ENCODE results near the gene POU2AF1. TPM values are rescaled to one million over a fixed set of nuclear protein-coding genes. Genes with fewer than 3 reads are reported as not detected.

POU2AF1 gene
- polyA plus RNA-seq, 2 of the 4 experiments (the other 2 are of a cell fraction), result not detected

- POLR2A ChIA-PET, result no interaction called here
- ATAC-seq (no peak), DNase-seq (ENCODE audit: low read depth in 1 of 2, low spot score in 1 of 2) (no peak), FAIRE-seq (no peak)
- Histone ChIP-seq H3K4me3 (no peak overlapping the region), H3K27ac (no peak overlapping the region), H3K9me3 (no peaks in the 10 kb centered on the region), H3K4me2 (no peak overlapping the region), H3K4me1 (no peaks in the 10 kb centered on the region)
- TF ChIP-seq ELK1 (IDR thresholded peaks at IDR 0.05; ENCODE audit: low read depth, low read length), result no peak
- TF ChIP-seq JUN (IDR thresholded peaks at IDR 0.05), result no peak
- TF ChIP-seq CBX2 (IDR thresholded peaks at IDR 0.05; ENCODE audit: borderline replicate concordance, low read depth), result no peak
- TF ChIP-seq ZFP36 (IDR thresholded peaks at IDR 0.05; ENCODE audit: borderline replicate concordance, partially characterized antibody), result no peak
- no peak for TF ChIP-seq ESRRA (IDR thresholded peaks at IDR 0.05; ENCODE audit: borderline replicate concordance, low read length)
- TF ChIP-seq KDM1A (IDR thresholded peaks at IDR 0.05; ENCODE audit: low read depth), result no peak
- no peak for TF ChIP-seq SMC3 (IDR thresholded peaks at IDR 0.05)
- TF ChIP-seq CTCF (IDR thresholded peaks at IDR 0.05), result no peak
- TF ChIP-seq ATOH8 (CRISPR knock-in tag; IDR thresholded peaks at IDR 0.05; ENCODE audit: low read depth), result no peak
- TF ChIP-seq REST (IDR thresholded peaks at IDR 0.05), result no peak
- no peak for TF ChIP-seq E2F6 (IDR thresholded peaks at IDR 0.05; ENCODE audit: borderline replicate concordance, low read depth)
- no peak for TF ChIP-seq HOXB13 (CRISPR knock-in tag; IDR thresholded peaks at IDR 0.05; ENCODE audit: low read depth)
- CTCF ChIA-PET, result no interaction called here
- WGBS (ENCODE audit: missing lambda C conversion rate), result 86% methylated on average over 14 of the region's 16 CpGs
These were observed 25.1 kb downstream of the POU2AF1 start for GRCh38 chr11:111353776-111354600.

GRCh38 chr11:111352935-111353710, 26.0 kb downstream of the POU2AF1 start:
- ChIA-PET CTCF (no interaction called here), POLR2A (no interaction called here)
- FAIRE-seq (no peak), DNase-seq (ENCODE audit: low read depth in 1 of 2, low spot score in 1 of 2) (no peak), ATAC-seq (no peak)
- H3K9me3 ChIP-seq, result no peaks in the 10 kb centered on the region
- H3K4me1 ChIP-seq, result no peaks in the 10 kb centered on the region
- H3K27ac ChIP-seq, result no peak overlapping the region
- H3K4me3 ChIP-seq, result no peak overlapping the region
- no peak overlapping the region for H3K4me2 ChIP-seq
- 70% methylated on average over 8 of the region's 8 CpGs for WGBS (ENCODE audit: missing lambda C conversion rate)
- TF ChIP-seq HOXB13 (CRISPR knock-in tag; IDR thresholded peaks at IDR 0.05; ENCODE audit: low read depth) (no peak), CBX2 (IDR thresholded peaks at IDR 0.05; ENCODE audit: borderline replicate concordance, low read depth) (no peak), USF2 (IDR thresholded peaks at IDR 0.05) (no peak), JUN (IDR thresholded peaks at IDR 0.05) (no peak), MAFK (IDR thresholded peaks at IDR 0.05; ENCODE audit: partially characterized antibody) (no peak), FOSL2 (IDR thresholded peaks at IDR 0.05) (no peak), FOSL2 (CRISPR knock-in tag; IDR thresholded peaks at IDR 0.05) (no peak), MAX (IDR thresholded peaks at IDR 0.05) (no peak), CBX8 (IDR thresholded peaks at IDR 0.05) (no peak), HOXB5 (CRISPR knock-in tag; IDR thresholded peaks at IDR 0.05) (no peak), NPAS2 (CRISPR knock-in tag; IDR thresholded peaks at IDR 0.05; ENCODE audit: borderline replicate concordance) (no peak), SMC3 (IDR thresholded peaks at IDR 0.05) (no peak), PBX3 (IDR thresholded peaks at IDR 0.05) (no peak), POLR2AphosphoS2 (conservative IDR thresholded peaks at IDR 0.05; ENCODE audit: low read length) (no peak), PHF8 (IDR thresholded peaks at IDR 0.05; ENCODE audit: borderline replicate concordance, low read depth) (no peak)
